Dermis blood vessel endothelial cell (primary cell): ENCODE data around the gene GRB10. TPM values are rescaled to one million over a fixed set of nuclear protein-coding genes. Genes with fewer than 3 reads are reported as not detected.

Experiments
- DNase-seq: peaks from one replicate; pipeline ENCODE4 v3.0.0; 2010
- total RNA-seq: library from RNA; depleted of rRNA; stranded (reverse); fragments of >200 nt; gene quantifications from 2 replicates; pipeline ENCODE4 v1.2.3, GENCODE V29; 2014

GRB10 gene
- total RNA-seq, 1 donor from 2014 or later: 223 TPM

DNA sequence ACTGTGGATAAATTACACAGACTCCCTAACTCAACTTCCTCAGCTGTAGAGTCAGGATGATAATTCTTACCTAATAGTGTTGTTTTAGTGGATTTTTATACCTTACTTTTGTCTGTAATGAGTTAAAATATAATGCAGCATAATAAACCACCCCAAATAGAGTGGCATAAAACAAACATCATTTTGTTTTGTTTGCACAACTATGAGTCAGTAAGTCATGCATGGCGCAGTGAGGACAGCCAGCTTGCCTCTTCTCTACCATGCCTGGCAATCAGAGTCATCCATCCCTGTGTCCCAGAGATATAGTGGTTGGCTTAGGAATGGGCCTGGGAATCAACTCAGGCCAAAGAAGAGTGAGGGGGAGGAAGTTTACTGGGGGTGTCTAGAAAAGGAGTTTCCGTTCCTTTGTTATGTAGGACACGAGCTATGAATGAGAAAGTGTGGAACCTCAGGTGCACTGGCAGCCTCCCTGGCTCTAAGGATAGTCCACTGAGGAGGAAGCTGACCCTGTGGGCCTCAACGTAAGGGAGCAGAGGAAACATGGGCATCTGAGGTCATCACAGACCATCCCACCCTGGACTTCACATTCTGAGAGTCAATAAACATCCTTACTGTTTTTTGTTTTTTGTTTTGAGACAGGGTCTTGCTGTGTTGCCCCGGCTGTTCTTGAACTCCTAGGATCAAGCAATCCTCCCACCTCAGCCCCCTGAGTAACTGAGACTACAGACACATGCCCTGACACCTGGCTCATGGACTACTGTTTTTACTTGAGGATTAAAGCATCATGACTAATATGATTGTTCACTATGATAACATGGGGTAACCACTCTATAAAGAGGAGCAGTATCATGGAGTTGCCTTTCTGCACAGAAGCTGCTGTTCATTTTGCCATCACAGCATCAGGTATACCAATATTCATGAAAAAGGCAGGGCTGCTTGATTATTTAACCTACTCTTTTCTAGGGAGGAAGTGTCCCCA is 21.0 kb upstream of the GRB10 start:
- no peak for DNase-seq

GRCh38 chr7:50801907-50802306 is 19.2 kb upstream of the GRB10 start:
- no peak for DNase-seq

GRCh38 chr7:50799873-50800272 is 17.2 kb upstream of the GRB10 start:
- DNase-seq: no peak

- no peak for DNase-seq
Measured at GRCh38 chr7:50798126-50798525, 15.4 kb upstream of the GRB10 start.

DNA sequence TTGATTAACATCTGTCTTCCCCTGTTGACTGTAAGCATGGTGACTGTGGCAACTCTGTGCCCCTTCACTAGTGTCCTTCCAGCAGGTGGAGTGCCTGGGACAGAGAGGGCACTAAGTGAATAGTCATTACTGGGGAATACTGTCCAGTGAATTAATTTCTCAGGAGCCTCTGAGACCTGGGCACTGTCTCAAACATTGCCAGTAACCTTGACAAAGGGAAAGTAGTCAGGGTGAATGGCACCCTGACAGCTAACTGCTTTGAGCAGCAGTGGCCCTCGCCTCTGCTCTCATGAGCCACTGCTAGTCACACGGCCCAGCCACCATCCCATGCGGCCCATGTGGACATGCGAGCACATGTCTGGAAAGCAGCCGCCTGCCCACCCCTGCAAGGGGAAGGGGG is 13.1 kb upstream of the GRB10 start:
- DNase-seq: peak; percentile 50

GRCh38 chr7:50795253-50795652 is 12.6 kb upstream of the GRB10 start:
- no peak for DNase-seq

- no peak for DNase-seq
Measured at GRCh38 chr7:50793947-50794570, 11.4 kb upstream of the GRB10 start.

DNA sequence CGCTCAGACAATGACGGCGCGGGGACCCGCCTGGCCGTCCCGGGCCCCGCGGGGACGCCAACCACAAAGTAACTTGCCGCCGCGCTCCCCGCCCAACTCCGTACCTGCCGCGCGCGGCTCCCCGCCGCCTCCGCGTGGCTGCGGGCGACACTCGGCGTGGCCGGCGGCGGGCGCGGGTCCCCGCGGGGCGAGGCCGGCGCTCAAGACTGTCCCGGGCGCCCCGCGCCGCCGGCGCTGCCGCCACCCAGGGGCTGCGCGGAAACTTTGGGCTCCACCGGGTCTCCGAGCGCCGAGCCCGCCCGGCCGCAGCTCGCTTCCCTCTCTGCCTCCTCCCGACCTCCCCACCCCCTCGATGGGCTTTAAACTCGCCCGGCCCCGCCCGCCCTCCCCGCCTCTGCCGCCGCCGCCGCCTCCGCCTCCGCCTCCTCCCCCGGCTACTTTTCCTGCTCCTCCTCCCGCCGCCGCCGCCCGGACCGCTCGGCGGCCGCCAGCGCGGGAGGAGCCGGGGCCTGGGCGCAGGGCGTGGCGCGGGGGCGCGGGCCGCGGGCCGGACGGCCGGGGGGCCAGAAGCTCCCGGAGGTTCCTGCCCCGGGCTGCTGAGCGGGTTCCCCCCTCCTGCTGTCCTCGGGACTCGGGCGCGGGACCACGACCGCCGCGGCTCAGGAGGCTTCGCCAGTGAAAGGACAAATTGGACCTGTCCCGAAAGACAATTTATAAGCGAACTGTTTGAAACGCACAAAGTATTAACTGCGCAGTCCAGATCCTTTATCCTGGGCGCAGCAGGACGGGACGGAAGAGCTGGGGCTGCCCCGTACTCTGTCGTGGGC is 10.6 kb upstream of the GRB10 start:
- DNase-seq: peak; percentile 76

GRCh38 chr7:50792342-50793119 is 9.8 kb upstream of the GRB10 start:
- peak; percentile 51 for DNase-seq

GRCh38 chr7:50791938-50792341 is 9.2 kb upstream of the GRB10 start:
- DNase-seq: peak; percentile 48

- no peak for DNase-seq
Measured at GRCh38 chr7:50791363-50791937, 8.8 kb upstream of the GRB10 start.

DNA sequence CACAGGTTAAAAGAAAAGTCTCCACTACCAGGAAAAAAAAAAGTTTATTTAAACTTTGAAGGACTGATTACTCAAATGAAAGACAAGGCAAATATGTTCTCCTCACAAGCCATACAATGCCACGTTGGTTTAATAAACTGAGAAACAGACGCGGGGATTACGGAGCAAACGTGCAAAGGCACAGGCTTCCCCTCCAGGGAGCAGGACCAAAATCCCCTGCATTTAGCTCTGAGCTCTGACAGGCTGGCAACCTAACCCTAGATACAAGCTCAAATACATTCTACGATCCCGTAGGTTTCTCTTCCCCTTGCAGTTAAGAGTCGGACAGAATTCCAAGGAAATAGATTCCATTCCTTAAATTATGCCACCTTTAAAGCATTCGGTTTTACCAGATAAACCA is 7.7 kb upstream of the GRB10 start:
- no peak for DNase-seq

DNA sequence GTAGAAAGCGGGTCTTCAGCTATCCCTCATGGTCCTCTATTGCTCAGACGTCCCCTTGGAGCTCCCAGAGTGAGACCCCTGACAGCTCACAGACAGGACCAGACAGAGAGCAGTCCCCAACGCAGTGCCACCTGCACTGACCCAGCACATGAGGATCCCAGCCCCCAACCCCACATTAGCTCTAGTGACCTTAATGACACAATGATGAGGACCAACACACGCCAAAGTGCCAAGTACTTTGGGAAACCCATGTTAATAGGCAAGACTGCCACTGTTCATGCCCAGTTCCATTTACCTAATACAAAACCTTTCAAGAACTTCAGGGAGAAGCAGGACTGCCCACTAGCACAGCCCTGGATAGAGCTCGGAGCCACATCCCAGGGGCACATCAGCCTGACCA is 5.7 kb upstream of the GRB10 start:
- no peak for DNase-seq

DNA sequence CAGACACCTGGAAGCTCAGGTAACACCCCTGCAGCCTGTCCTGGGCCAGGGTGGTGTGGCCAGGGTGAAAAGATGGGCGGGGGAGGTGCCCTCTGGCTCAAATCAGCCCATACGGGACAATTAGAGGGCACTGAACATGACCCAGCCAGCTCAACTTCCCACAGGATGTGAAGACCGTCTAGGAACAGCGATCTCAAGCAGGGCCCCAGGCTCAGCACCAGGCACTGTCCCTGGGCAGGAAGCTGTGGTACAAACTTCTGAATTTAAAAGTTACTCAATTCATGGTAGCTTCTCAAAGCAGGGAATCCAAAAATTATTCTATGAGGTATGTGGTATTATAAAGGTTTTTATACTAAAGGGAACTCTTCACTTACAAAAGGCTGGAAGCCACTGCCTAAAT is 5.1 kb upstream of the GRB10 start:
- peak; percentile 30 for DNase-seq

DNA sequence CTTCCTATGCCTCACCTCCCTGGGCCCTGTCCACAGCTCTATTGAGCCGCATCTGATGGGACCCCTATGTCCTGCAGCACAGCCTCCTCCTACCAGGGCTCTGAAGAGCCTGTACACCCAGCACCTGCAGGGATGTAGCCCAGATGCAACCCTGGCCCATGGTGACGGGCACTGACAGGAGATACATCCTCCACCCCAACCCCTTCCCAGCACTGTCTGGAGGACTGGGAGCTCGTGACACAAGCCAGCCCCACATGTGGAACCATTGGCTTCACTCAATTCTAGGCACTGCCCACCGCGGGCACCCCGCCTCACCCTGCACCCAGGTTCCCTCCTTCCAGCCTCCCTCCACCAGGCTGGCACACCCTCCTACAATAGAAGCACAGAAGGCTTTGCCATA is 2.6 kb upstream of the GRB10 start:
- DNase-seq: no peak

GRCh38 chr7:50783801-50784507 is 1.3 kb upstream of the GRB10 start:
- DNase-seq: no peak

DNA sequence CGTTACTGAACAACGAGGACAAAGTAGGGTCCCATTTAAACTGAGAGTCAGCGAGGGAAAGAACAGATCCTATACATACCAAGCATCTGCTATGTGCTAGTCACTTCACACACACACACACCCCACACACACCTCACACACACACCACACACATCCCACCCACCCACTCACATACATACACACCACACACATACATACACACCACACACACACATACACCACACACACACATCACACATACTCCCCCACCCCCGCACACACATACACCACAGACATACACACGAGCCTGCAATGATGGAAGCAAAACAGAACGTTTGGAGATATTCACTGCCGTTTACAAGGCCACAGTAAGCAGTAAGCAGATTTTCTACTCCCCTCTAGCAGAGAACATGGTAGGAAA is 607 bp upstream of the GRB10 start:
- DNase-seq: no peak

DNA sequence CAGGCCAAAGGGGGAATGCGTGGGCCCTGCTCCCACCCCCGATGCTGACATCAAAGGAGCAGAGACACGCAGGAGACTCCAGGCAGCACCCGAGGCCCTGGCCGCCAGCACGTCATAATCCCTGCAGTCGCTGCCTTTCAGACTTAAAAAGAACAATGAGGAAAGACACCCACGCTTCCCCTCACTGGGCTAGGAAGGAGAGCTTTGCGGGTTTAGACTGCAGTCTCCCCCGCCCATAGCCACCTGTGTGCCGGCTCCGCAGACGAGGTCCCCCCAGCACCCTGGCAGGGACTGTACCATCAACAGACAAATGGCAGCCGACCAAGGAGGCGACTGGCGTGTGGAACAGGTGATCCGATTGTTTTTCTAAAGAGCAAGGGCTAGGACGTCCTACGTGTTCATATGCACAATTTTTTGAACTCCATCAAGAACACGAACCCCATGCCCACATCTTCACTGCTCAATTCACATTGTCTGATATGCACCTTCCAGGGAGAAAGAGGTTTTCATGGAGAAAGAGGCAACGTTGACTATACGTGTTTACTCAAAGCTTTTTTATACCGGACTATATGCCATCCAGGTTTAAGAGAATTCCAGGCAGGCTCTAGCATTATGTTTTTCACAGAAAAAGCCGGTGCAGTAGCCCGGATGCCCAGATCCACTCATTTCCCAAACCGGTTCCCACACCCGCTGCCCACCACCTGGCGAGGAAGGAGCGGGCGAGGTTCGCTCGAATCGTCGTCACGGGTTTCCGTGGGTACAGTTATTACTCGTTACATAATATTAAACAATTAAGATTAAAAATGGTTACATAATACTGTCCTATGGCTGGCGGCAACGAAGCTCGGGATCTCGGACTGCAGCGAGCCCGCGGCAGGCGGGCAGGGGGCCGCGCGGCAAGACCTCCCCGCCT is 1.1 kb downstream of the GRB10 start:
- DNase-seq: peak; percentile 37

DNA sequence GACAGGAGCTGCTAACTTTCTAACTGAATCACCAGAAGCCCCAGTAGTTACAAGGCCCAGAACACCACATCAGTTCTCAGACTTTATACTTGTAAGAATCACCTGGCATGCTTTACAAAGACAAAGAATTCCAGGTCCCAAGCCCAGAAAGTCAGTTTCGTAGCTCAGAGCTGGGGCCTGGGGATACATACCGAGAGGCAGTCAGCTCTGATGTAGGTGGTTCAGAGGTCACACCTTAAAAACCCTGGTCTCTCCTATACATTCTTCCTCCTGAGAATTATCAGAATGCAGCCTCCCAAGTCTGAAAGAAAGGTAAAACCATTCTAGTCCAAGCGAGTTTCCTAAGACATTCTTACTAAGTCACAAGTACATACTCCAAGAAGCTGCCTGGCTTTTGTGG is 2.3 kb downstream of the GRB10 start:
- DNase-seq: no peak

- DNase-seq: no peak
Measured at GRCh38 chr7:50779427-50779826, 3.3 kb downstream of the GRB10 start.
